CD4-positive, alpha-beta T cell treated with Interleukin-2 at 100 ng/mL for 4 hours (primary cell): ENCODE measurements around the gene HINT3.
"Not testable (repeated sequence)": the region's sequence is repeated elsewhere in the genome, so short reads cannot be mapped to it uniquely, and the experiment has no call there.

Experiments
- DNase-seq: peaks from one replicate; pipeline ENCODE4 v3.0.0-alpha.2; 2020; ENCODE audit warnings: low spot score

HINT3 gene

GRCh38 chr6:125956506-125957390 lies at the start of gene HINT3:
Gene HINT3, plus strand, starts transcription at chr6:125956770. Its CDS starts 208 bp downstream, at chr6:125956978.
- peak; percentile 97 for DNase-seq

DNA sequence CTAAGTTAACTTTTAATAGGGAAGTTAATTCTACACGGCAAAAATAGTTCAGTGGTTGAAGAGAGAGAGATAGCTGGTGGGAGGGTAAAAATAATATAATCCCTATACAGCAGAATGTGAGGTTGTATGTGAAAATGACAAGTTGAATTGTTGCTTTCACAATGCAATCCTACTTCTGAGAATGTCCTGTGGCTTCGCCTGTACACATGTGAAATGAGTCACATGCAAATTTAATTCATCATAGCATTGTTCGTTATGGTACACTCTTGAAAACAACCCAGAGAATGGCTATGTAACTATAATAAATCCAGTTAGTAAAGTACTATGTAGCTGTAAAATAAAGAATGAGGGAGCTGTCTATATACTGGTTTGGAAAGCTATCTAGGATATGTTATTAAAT lies 46.0 kb upstream of the HINT3 start:
- peak; percentile 10 for DNase-seq

DNA sequence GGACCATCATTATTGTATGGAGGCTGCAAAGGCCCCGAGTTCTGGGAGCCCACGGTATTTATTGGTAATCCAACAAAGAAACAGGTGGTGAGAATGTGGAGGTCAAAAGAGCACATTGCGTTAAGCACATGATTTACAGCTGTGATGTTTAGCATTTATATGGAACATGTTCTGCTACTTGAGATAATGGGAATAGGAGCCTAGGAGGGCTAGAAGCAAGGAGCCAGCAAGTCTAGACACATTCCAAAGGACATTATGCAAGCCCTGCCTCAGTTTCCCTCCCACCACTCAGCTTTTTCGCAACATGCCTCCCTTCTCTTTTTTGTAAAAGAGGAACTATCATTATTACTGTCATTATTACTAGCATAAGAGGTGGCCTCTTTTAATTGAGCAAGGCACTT lies 45.5 kb upstream of the HINT3 start:
- DNase-seq = not testable (repeated sequence)

- not testable (repeated sequence) for DNase-seq
Observed at GRCh38 chr6:125912430-125912829, 44.1 kb upstream of the HINT3 start.

GRCh38 chr6:125913145-125913544 lies 43.4 kb upstream of the HINT3 start:
- DNase-seq = no peak

GRCh38 chr6:125913864-125914351 lies 42.7 kb upstream of the HINT3 start:
- no peak for DNase-seq

DNA sequence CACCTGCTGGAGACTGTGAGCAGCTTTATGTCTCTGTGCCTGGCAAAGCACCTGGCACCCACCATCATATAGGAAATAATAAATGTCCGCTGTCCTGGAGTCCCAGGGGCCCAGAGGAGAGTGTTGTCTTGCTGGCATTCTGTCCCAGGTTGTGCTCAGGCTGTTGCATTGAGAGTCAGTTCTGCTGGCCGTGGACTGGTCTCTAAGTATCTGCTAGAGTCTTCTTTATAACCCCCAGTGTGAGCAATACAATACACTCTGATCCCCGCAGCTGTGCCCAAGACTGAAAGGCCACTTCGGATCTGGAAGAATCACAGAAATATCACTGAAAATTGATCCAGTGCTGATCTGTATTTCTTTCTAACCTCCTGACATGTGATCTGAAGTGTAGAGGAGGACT lies 38.3 kb upstream of the HINT3 start:
- no peak for DNase-seq

DNA sequence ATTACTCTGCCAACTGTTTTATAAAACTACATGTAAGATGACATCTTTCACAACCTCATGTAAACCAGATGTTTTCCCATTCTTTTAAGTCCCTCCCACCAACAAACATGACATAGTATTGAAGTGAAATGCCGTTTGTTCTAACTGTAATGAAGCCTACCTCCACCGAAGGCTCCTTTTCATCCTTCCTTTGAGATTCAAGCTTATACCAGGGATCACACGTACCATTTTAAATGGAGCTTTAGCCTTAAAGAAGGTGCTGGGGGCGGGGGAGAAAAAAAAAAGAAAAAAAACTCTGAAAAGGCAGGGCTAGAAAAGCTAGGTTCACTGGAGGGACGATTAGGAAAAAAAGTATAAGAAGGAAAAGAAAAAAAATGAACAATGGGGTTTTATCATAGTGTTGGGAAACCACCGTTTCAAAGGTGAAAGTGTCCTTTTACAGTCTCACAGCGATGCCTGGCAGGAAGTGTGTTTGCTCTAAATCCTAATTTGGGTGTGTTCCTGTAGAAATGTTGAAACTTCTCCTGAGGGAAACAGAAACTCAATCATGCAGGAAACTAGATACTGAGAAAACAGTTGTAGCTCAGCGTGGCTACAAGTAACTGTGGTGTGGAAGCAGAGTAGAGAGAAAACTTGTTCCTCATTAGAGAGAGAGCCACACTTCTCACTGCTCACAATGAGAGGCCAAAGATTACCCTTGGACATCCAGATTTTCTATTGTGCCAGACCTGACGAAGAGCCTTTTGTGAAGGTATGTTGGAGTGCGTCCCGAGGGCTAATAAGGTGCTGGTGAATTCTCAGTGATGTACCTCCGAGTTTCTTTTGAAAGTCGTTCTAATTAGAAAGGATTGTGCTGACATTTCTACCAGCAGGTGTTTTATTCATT lies 37.6 kb upstream of the HINT3 start:
- peak; percentile 67 for DNase-seq

GRCh38 chr6:125919618-125920017 lies 37.0 kb upstream of the HINT3 start:
- no peak for DNase-seq

DNA sequence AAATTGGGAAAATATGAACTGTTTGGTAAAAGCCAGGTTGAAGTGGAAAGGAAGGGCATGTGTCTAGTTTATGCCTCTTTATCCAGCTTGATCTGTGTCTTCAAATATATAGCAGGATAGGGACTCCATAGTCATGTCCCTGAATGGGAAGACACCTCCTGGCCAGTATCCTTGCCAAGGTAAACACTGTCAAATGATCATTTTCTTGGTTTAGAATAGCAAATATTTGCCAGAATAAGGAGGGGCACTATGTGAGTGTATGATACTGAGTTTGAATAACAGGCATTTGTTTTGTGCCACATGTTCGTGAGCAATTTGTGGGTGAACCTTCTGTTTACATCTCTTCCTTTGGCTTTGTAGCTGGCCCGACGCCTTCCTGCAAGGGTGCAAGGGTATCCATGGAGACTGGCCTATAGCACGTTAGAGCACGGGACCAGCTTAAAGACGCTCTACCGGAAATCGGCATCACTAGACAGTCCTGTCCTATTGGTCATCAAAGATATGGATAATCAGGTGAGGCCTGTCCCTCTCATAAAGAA lies 34.2 kb upstream of the HINT3 start:
- DNase-seq = no peak

DNA sequence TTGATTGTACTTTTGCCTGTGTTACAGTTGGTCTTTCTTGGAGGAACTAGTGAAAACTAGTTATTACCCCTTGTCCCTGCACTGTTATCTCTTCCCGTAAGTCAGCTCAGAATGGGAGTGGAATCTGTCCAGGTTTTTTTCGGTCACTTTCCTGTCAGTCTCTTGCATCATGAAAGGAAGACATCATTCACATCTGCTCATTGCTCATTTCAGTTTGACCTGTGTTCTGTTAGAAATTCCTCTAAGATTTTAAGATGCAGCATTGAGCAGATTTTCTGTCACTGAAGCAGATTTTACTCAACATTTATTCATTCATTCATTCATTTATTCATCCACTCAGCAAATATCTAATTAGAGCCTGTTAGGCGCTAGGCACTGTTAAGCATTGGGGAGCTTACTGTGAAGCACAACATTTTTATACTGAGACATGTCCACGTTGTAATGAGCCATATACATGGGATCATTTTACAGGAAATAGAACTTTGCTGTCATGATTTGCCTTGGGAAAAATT lies 33.1 kb upstream of the HINT3 start:
- DNase-seq = no peak

DNA sequence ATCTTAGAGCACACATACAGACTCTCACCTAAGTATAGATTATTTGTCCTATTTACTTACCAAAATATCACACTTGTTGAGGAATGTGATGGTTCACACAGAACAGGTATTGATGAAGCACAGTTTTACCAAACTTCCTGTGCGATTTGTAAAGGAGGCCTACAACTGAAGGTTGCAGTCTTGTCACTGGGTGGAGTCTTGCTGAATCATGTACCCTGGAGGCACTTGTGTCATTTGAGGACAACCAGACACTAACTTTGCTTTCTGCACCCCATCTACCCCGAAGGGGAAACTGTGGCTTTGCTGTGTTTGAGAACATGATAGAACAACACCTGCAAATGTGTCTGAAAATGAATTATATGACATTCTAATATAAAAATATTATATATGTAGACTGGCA lies 32.4 kb upstream of the HINT3 start:
- DNase-seq = peak; percentile 4

GRCh38 chr6:125924697-125925358 lies 31.7 kb upstream of the HINT3 start:
- no peak for DNase-seq

DNA sequence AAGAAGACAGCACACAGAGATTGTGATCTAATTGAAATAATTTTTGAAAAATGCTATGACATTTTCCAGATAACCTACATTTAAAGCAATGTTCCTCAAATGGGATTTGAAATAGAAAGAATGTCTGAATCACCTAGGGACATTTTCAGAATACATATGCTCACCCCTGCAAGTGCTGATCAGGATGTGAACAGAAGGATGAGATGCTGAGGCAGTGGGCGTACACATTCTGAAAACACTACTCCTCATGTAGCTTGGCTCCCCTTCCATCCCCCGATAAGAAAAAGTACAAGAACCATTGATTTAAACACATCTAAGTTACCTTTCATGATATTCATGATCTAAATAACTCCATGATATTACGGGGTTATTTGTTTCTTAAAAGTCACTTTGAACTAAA lies 29.9 kb upstream of the HINT3 start:
- no peak for DNase-seq

- no peak for DNase-seq
Observed at GRCh38 chr6:125927761-125928160, 28.8 kb upstream of the HINT3 start.

- no peak for DNase-seq
Observed at GRCh38 chr6:125930765-125931418, 25.7 kb upstream of the HINT3 start.

DNA sequence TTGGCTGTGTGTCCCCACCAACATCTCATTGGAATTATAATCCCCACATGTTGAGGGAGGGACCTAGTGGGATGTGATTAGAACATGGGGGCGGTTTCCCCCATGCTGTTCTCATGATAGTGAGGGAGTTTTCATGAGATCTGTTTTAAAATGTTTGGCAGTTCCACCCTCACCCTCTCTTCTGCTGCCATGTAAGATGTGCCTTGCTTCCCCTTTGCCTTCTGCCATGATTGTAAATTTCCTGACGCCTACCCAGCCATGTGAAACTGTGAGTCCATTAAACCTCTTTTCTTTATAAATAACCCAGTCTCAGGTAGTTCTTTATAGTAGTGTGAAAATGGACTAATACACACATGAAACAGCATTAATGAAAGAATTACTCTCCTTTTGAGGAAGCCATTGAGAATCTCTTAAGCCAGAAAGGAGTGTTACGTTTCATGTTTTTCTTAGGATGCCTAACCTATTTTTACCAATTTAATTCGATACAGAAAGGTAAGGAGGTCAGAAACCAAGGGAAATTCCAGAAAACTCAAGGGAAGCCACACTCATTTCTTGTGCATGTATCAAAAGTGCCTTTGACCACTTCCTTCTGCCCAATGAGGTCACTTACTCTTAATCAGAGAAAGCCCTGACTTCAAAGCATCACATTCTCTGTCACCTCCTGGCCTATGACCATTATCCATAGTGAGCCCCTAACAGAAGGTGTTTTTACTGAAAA lies 24.7 kb upstream of the HINT3 start:
- no peak for DNase-seq

DNA sequence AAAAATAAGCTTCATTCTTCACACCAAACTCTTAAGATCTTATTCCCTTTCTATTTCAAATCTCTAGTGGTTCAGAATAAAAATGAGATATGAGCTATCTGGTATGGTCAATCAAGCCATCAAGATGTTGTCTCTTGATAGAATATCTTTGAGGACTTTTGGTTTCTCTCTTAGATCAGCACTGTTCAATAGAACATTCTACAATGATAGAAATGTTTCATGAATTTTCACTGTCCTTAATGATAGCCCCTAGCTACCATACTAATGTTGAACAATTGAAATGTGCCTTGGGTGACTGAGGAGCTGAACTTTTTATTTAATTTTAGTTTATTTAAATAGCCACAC lies 24.1 kb upstream of the HINT3 start:
- no peak for DNase-seq

DNA sequence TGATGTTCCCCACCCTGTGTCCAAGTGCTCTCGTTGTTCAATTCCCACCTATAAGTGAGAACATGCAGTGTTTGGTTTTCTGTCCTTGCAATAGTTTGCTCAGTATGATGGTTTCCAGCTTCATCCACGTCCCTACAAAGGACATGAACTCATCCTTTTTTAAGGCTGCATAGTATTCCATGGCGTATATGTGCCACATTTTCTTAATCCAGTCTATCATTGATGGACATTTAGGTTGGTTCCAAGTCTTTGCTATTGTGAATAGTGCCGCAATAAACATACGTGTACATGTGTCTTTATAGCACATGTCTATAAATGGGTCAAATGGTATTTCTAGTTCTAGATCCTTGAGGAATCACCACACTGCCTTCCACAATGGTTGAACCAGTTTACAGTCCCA lies 21.1 kb upstream of the HINT3 start:
- DNase-seq = not testable (repeated sequence)

GRCh38 chr6:125939026-125939425 lies 17.5 kb upstream of the HINT3 start:
- DNase-seq = no peak

DNA sequence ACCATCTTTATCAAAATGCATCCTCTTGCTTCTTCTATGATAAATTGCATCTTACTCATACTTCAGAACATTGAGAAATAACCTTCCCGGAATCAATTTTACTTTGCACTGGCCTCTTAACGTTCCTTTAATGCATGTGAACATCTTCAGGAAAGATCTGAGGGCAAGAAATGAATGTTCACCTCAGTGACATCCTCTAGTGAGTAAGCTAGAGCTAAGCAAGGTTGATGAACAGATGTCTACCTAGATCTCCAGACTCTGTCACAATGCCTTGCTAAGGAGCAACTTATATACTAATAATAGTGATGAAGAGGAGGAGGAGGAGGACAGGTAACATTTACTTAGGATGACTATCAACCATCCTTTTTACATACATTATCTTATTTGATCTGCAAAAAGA lies 16.8 kb upstream of the HINT3 start:
- DNase-seq = no peak
